ENCODE measurements around the gene CYP2B6.

CYP2B6 gene

DNA sequence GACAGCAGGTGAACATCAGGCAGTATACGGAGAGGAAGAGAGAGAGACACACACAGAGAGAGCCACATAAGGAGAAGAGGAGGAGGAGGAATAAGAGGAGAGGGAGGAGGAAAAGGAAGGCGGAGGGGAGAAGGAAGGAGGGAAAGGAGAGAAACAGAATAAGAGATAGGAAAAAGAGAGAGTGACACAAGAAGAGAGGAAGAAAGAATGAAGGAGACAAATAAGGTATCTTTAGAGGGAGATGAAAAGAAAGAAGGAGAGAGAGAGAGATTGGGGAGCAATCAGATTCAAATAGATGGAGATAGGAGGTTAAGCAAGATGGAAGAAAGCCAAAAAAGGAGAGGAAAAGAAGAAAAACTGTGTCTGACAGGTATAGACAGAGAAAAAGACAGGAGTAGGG lies 44.0 kb upstream of the CYP2B6 start:
- no peak overlapping the region for H3K4me2 ChIP-seq (ENCODE audit: low read depth, low read length)
- no peaks in the 10 kb centered on the region for H3K4me1 ChIP-seq (ENCODE audit: low read length)
- H3K4me3 ChIP-seq (ENCODE audit: low read length), result no peak overlapping the region
- no peak for DNase-seq
- H3K36me3 ChIP-seq (replicated peaks; ENCODE audit: insufficient read depth, low read length), result no peaks in the 10 kb centered on the region
- H3K79me2 ChIP-seq (ENCODE audit: low read length), result no peaks in the 10 kb centered on the region
- no peak overlapping the region for H3K9ac ChIP-seq (ENCODE audit: low read length)
- TF ChIP-seq, protein P1, sequence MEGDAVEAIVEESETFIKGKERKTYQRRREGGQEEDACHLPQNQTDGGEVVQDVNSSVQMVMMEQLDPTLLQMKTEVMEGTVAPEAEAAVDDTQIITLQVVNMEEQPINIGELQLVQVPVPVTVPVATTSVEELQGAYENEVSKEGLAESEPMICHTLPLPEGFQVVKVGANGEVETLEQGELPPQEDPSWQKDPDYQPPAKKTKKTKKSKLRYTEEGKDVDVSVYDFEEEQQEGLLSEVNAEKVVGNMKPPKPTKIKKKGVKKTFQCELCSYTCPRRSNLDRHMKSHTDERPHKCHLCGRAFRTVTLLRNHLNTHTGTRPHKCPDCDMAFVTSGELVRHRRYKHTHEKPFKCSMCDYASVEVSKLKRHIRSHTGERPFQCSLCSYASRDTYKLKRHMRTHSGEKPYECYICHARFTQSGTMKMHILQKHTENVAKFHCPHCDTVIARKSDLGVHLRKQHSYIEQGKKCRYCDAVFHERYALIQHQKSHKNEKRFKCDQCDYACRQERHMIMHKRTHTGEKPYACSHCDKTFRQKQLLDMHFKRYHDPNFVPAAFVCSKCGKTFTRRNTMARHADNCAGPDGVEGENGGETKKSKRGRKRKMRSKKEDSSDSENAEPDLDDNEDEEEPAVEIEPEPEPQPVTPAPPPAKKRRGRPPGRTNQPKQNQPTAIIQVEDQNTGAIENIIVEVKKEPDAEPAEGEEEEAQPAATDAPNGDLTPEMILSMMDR (IDR thresholded peaks at IDR 0.05; ENCODE audit: low read length), result no peak
- no peak for TF ChIP-seq EZH2 (optimal IDR thresholded peaks at IDR 0.05; ENCODE audit: low read depth, low read length)
- TF ChIP-seq EZH2phosphoT487 (IDR thresholded peaks at IDR 0.05; ENCODE audit: low read length), result no peak
- no peaks in the 10 kb centered on the region for H4K20me1 ChIP-seq (ENCODE audit: insufficient read depth, low read length)
- H3K27me3 ChIP-seq (replicated peaks; ENCODE audit: insufficient read depth, low read length), result peaks cover 73% of the 10 kb centered on the region
- no peaks in the 10 kb centered on the region for H3F3A ChIP-seq (ENCODE audit: insufficient read depth, low read length)
- H3K9me3 ChIP-seq (replicated peaks; ENCODE audit: insufficient read depth, low read length), result no peaks in the 10 kb centered on the region
- H3K9me2 ChIP-seq (replicated peaks; ENCODE audit: insufficient read depth, low read length), result no peaks in the 10 kb centered on the region
- H2AFZ ChIP-seq (ENCODE audit: low read length), result no peak overlapping the region
- H3K27ac ChIP-seq (ENCODE audit: low read length), result no peak overlapping the region

GRCh38 chr19:40947573-40947972 lies 43.5 kb upstream of the CYP2B6 start:
- DNase-seq, result no peak
- TF ChIP-seq EZH2 (optimal IDR thresholded peaks at IDR 0.05; ENCODE audit: low read depth, low read length) (no peak), EZH2phosphoT487 (IDR thresholded peaks at IDR 0.05; ENCODE audit: low read length) (no peak)
- TF ChIP-seq, protein P1 (IDR thresholded peaks at IDR 0.05; ENCODE audit: low read length), result no peak
- no peaks in the 10 kb centered on the region for H4K20me1 ChIP-seq (ENCODE audit: insufficient read depth, low read length)
- no peaks in the 10 kb centered on the region for H3K4me1 ChIP-seq (ENCODE audit: low read length)
- no peak overlapping the region for H2AFZ ChIP-seq (ENCODE audit: low read length)
- no peak overlapping the region for H3K4me3 ChIP-seq (ENCODE audit: low read length)
- H3K27me3 ChIP-seq (replicated peaks; ENCODE audit: insufficient read depth, low read length), result peaks cover 68% of the 10 kb centered on the region
- no peak overlapping the region for H3K27ac ChIP-seq (ENCODE audit: low read length)
- no peaks in the 10 kb centered on the region for H3K9me3 ChIP-seq (replicated peaks; ENCODE audit: insufficient read depth, low read length)
- H3K9me2 ChIP-seq (replicated peaks; ENCODE audit: insufficient read depth, low read length), result no peaks in the 10 kb centered on the region
- H3K36me3 ChIP-seq (replicated peaks; ENCODE audit: insufficient read depth, low read length), result no peaks in the 10 kb centered on the region
- H3K9ac ChIP-seq (ENCODE audit: low read length), result no peak overlapping the region
- H3F3A ChIP-seq (ENCODE audit: insufficient read depth, low read length), result no peaks in the 10 kb centered on the region
- no peaks in the 10 kb centered on the region for H3K79me2 ChIP-seq (ENCODE audit: low read length)
- H3K4me2 ChIP-seq (ENCODE audit: low read depth, low read length), result no peak overlapping the region

DNA sequence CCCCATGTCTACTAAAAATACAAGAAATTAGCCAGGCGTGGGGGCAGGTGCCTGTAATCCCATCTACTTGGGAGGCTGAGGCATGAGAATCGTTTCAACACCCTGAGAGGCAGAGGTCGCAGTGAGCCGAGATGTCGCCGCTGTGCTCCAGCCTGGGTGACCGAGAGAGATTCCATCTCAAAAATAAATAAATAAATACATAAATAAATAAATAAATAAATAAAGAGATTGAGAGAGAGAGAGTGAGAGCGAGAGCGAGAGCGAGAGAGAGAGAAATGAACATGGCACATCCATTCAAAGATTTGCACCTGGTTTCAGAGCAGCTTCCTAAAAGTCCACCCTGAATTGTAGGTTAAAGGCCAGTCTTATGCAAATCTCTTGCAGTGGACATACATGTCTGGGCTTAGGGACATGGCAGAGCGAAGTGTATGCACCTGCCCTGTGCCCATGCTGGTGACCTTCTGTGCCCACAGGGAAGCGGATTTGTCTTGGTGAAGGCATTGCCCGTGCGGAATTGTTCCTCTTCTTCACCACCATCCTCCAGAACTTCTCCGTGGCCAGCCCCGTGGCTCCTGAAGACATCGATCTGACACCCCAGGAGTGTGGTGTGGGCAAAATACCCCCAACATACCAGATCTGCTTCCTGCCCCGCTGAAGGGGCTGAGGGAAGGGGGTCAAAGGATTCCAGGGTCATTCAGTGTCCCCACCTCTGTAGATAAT lies 42.3 kb upstream of the CYP2B6 start:
- Histone ChIP-seq H3K9me3 (replicated peaks; ENCODE audit: insufficient read depth, low read length) (no peaks in the 10 kb centered on the region), H3F3A (ENCODE audit: insufficient read depth, low read length) (no peaks in the 10 kb centered on the region)

More for the DNA sequence above, 42.3 kb upstream of the CYP2B6 start:
- H3K4me1 ChIP-seq (ENCODE audit: low read length), result no peaks in the 10 kb centered on the region
- peaks cover 61% of the 10 kb centered on the region for H3K27me3 ChIP-seq (replicated peaks; ENCODE audit: insufficient read depth, low read length)
- H3K27ac ChIP-seq (ENCODE audit: low read length), result no peak overlapping the region
- no peaks in the 10 kb centered on the region for H3K9me2 ChIP-seq (replicated peaks; ENCODE audit: insufficient read depth, low read length)
- no peak overlapping the region for H2AFZ ChIP-seq (ENCODE audit: low read length)
- H3K4me3 ChIP-seq (ENCODE audit: low read length), result no peak overlapping the region
- H3K79me2 ChIP-seq (ENCODE audit: low read length), result no peaks in the 10 kb centered on the region
- DNase-seq, result no peak
- no peak for TF ChIP-seq EZH2phosphoT487 (IDR thresholded peaks at IDR 0.05; ENCODE audit: low read length)
- TF ChIP-seq, protein P1 (IDR thresholded peaks at IDR 0.05; ENCODE audit: low read length), result no peak
- TF ChIP-seq EZH2 (optimal IDR thresholded peaks at IDR 0.05; ENCODE audit: low read depth, low read length), result no peak
- no peaks in the 10 kb centered on the region for H4K20me1 ChIP-seq (ENCODE audit: insufficient read depth, low read length)
- H3K9ac ChIP-seq (ENCODE audit: low read length), result no peak overlapping the region
- H3K4me2 ChIP-seq (ENCODE audit: low read depth, low read length), result no peak overlapping the region
- no peaks in the 10 kb centered on the region for H3K36me3 ChIP-seq (replicated peaks; ENCODE audit: insufficient read depth, low read length)

Data from MM.1S (cell line).